ENCODE measurements around the gene CACNA1B. TPM values are rescaled to one million over a fixed set of nuclear protein-coding genes. Genes with fewer than 3 reads are reported as not detected.

The CACNA1B gene
- total and polyA plus RNA-seq, 8 donors: 0.03 to 2.2 (median 0.51) TPM; not detected in 2

- no peak overlapping the region for H3K4me3 ChIP-seq
- intact Hi-C loops (cut with DNase I; ENCODE audit: low total_unique reads): no loop called here
- peak in 1 of 2 donors; percentile 16 for DNase-seq
- TF ChIP-seq POLR2AphosphoS5 (IDR thresholded peaks at IDR 0.05) (no peak), POLR2A (IDR thresholded peaks at IDR 0.05) (no peak), CTCF (IDR thresholded peaks at IDR 0.05) (no peak), EP300 (IDR thresholded peaks at IDR 0.05) (no peak)
- no peaks in the 10 kb centered on the region for H3K36me3 ChIP-seq
- peaks cover 0 to 29% (median 0%) of the 10 kb centered on the region in 3 donors for H3K27me3 ChIP-seq
- H3K27ac ChIP-seq: no peak overlapping the region
- H3K4me1 ChIP-seq: no peaks in the 10 kb centered on the region
- H3K9me3 ChIP-seq: no peaks in the 10 kb centered on the region
- whole genome bisulfite sequencing, 5 donors: 78 to 88% (median 86%) methylated on average over 13 of the region's 13 CpGs
Observed at GRCh38 chr9:138003485-138004190, 126.1 kb downstream of the CACNA1B start.

DNA sequence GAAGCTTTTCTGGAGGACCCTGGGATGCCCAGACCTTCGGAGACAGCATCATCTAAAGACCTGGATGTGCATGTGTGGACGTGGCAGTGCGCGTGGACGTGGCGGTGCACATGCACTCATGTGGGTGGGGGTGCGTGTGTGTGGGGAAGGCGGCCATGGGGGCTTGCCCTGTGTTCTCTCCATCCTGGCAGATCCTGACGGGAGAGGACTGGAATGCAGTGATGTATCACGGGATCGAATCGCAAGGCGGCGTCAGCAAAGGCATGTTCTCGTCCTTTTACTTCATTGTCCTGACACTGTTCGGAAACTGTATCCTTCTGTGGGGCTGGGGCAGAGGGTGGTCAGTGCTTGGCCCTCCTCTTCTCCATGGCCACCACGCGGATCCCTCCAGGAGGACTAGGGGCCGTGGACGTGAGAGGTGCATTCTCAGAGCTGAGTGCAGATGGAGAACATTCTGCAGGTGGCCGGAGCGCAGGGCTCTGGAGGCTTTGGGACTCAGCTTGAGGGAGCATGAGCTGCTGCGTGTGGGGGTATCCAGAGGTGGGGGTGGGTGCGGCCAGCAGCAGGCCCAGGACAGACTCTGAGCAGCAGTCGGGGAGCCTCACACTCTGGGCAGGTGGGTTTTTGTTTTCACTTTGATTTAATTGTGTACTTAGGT, 129.1 kb downstream of the CACNA1B start:
- Histone ChIP-seq H3K9me3 (no peaks in the 10 kb centered on the region), H3K36me3 (no peaks in the 10 kb centered on the region), H3K27me3 (peaks cover 0 to 29% (median 0%) of the 10 kb centered on the region in 3 donors), H3K4me1 (no peaks in the 10 kb centered on the region), H3K27ac (no peak overlapping the region), H3K4me3 (no peak overlapping the region)
- intact Hi-C loops (cut with DNase I; ENCODE audit: low total_unique reads): no loop called here
- WGBS, 5 donors: 79 to 90% (median 82%) methylated on average over 20 to 25 of the region's 25 CpGs
- DNase-seq: peak in 1 of 2 donors; percentile 19
- TF ChIP-seq EP300 (IDR thresholded peaks at IDR 0.05) (no peak), CTCF (IDR thresholded peaks at IDR 0.05) (no peak), POLR2AphosphoS5 (IDR thresholded peaks at IDR 0.05) (no peak), POLR2A (IDR thresholded peaks at IDR 0.05) (no peak)

DNA sequence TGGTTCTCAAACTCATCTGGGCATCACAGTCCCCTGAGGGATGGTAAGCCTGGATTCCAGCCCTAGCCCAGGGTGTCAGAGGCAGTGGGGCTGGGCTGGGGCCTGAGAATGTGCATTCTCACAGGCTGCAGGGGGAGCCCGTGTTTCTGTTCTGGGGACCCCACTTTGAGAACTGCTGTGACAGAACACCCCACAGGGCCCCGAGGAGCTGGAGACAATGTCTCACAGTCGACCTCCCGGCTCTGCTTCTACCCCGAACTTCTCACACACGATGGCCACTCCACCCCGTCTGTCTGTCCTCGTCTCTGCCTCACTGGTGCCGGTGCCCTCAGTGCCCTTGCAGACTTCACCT, 130.0 kb downstream of the CACNA1B start:
- DNase-seq: peak in 1 of 2 donors; percentile 21
- H3K4me1 ChIP-seq: no peaks in the 10 kb centered on the region
- TF ChIP-seq CTCF (IDR thresholded peaks at IDR 0.05) (no peak), POLR2AphosphoS5 (IDR thresholded peaks at IDR 0.05) (no peak), EP300 (IDR thresholded peaks at IDR 0.05) (no peak), POLR2A (IDR thresholded peaks at IDR 0.05) (no peak)

GRCh38 chr9:138007918-138008841, 130.6 kb downstream of the CACNA1B start:
- Histone ChIP-seq H3K27ac (no peak overlapping the region), H3K4me3 (no peak overlapping the region), H3K4me1 (no peaks in the 10 kb centered on the region), H3K36me3 (no peaks in the 10 kb centered on the region), H3K27me3 (peaks cover 0 to 22% (median 0%) of the 10 kb centered on the region in 3 donors), H3K9me3 (no peaks in the 10 kb centered on the region)
- TF ChIP-seq CTCF (IDR thresholded peaks at IDR 0.05): no peak
- TF ChIP-seq EP300 (IDR thresholded peaks at IDR 0.05): no peak
- no peak for TF ChIP-seq POLR2A (IDR thresholded peaks at IDR 0.05)
- no peak for TF ChIP-seq POLR2AphosphoS5 (IDR thresholded peaks at IDR 0.05)
- DNase-seq: peak in 1 of 2 donors; percentile 16
- WGBS, 5 donors: 71 to 92% (median 80%) methylated on average over 10 to 15 of the region's 15 CpGs
- intact Hi-C loops (cut with DNase I; ENCODE audit: low total_unique reads): no loop called here

More for the DNA sequence above, 130.0 kb downstream of the CACNA1B start:
- H3K36me3 ChIP-seq: no peaks in the 10 kb centered on the region
- intact Hi-C loops (cut with DNase I; ENCODE audit: low total_unique reads): no loop called here
- no peaks in the 10 kb centered on the region for H3K9me3 ChIP-seq
- no peak overlapping the region for H3K4me3 ChIP-seq
- peaks cover 0 to 28% (median 0%) of the 10 kb centered on the region in 3 donors for H3K27me3 ChIP-seq
- no peak overlapping the region for H3K27ac ChIP-seq
- 86 to 93% (median 88%) methylated on average over 6 to 9 of the region's 9 CpGs for WGBS, 5 donors
